MM.1S (cell line): Measurements from ENCODE around the gene ZNF445.

Source experiments
- DNase-seq: peaks from one replicate; pipeline ENCODE4 v3.0.0-alpha.2; 2015
- H2AFZ ChIP-seq: fragments of 300-600 bp; sonication (generic); 2 replicates; pipeline ENCODE4 v1.6.0; 2016; ENCODE audit warnings: antibody characterized with exemption, low read length
- H3F3A ChIP-seq: fragments of 300-600 bp; sonication (generic); 2 replicates; pipeline ENCODE4 v1.6.1; 2016; ENCODE audit warnings: mild to moderate bottlenecking, antibody characterized with exemption, low read length, moderate library complexity, mixed read lengths; ENCODE audit not compliant: insufficient read depth
- H3K27ac ChIP-seq: fragments of 300-600 bp; sonication (generic); 2 replicates; pipeline ENCODE4 v1.5.1; 2016; ENCODE audit warnings: mild to moderate bottlenecking, low read length
- H3K27me3 ChIP-seq: fragments of 300-600 bp; sonication (generic); replicated peaks from 2 replicates; pipeline ENCODE4 v1.6.0; 2016; ENCODE audit warnings: low read length; ENCODE audit not compliant: insufficient read depth
- H3K36me3 ChIP-seq: fragments of 300-600 bp; sonication (generic); replicated peaks from 2 replicates; pipeline ENCODE4 v1.6.1; 2016; ENCODE audit warnings: mild to moderate bottlenecking, low read length, mixed read lengths; ENCODE audit not compliant: insufficient read depth
- H3K4me1 ChIP-seq: fragments of 300-600 bp; sonication (generic); 2 replicates; pipeline ENCODE4 v1.6.1; 2016; ENCODE audit warnings: low read length, mixed read lengths
- H3K4me2 ChIP-seq: fragments of 300-600 bp; sonication (generic); 2 replicates; pipeline ENCODE4 v1.6.0; 2016; ENCODE audit warnings: low read depth, low read length
- H3K4me3 ChIP-seq: fragments of 300-600 bp; sonication (generic); 2 replicates; pipeline ENCODE4 v1.5.1; 2016; ENCODE audit warnings: low read length, mixed read lengths
- H3K79me2 ChIP-seq: fragments of 300-600 bp; sonication (generic); 2 replicates; pipeline ENCODE4 v1.6.1; 2016; ENCODE audit warnings: mixed run types, low read length, mixed read lengths
- H3K9ac ChIP-seq: fragments of 300-600 bp; sonication (generic); 2 replicates; pipeline ENCODE4 v1.6.1; 2016; ENCODE audit warnings: low read length, mixed read lengths
- H3K9me2 ChIP-seq: fragments of 300-600 bp; sonication (generic); replicated peaks from 2 replicates; pipeline ENCODE4 v1.6.1; 2016; ENCODE audit warnings: mild to moderate bottlenecking, low read length, mixed read lengths; ENCODE audit not compliant: insufficient read depth
- H3K9me3 ChIP-seq: fragments of 300-600 bp; sonication (generic); replicated peaks from 2 replicates; pipeline ENCODE4 v1.6.1; 2016; ENCODE audit warnings: mild to moderate bottlenecking, low read length, mixed read lengths; ENCODE audit not compliant: insufficient read depth
- H4K20me1 ChIP-seq: fragments of 300-600 bp; sonication (generic); 2 replicates; pipeline ENCODE4 v1.6.1; 2016; ENCODE audit warnings: mild to moderate bottlenecking, low read length, moderate library complexity, mixed read lengths; ENCODE audit not compliant: insufficient read depth
- CTCF ChIP-seq: fragments of 300-600 bp; sonication (generic); IDR thresholded peaks from 2 replicates; pipeline ENCODE4 v1.5.1; 2016; ENCODE audit warnings: antibody characterized with exemption, low read length, mixed read lengths
- EZH2 ChIP-seq: fragments of 300-600 bp; sonication (generic); optimal IDR thresholded peaks from 2 replicates; pipeline ENCODE3; 2017; ENCODE audit warnings: low read depth, mild to moderate bottlenecking, antibody characterized with exemption, low read length, mixed read lengths
- EZH2phosphoT487 ChIP-seq: fragments of 300-600 bp; sonication (generic); IDR thresholded peaks from 2 replicates; pipeline ENCODE4 v1.6.1; 2018; ENCODE audit warnings: antibody characterized with exemption, low read length

Gene ZNF445

GRCh38 chr3:44429459-44429858, 48.0 kb downstream of the ZNF445 start:
- Histone ChIP-seq H3F3A (no peaks in the 10 kb centered on the region), H3K36me3 (no peaks in the 10 kb centered on the region), H3K4me3 (no peak overlapping the region), H3K9ac (no peak overlapping the region), H4K20me1 (no peaks in the 10 kb centered on the region), H3K79me2 (no peaks in the 10 kb centered on the region), H3K4me2 (no peak overlapping the region), H3K4me1 (no peaks in the 10 kb centered on the region), H3K9me2 (no peaks in the 10 kb centered on the region), H2AFZ (no peak overlapping the region), H3K27ac (no peak overlapping the region), H3K27me3 (no peaks in the 10 kb centered on the region), H3K9me3 (no peaks in the 10 kb centered on the region)
- TF ChIP-seq EZH2phosphoT487, result no peak
- TF ChIP-seq CTCF, result no peak
- TF ChIP-seq EZH2, result no peak
- DNase-seq, result no peak

- no peak overlapping the region for H2AFZ ChIP-seq
- no peaks in the 10 kb centered on the region for H3K9me3 ChIP-seq
- no peaks in the 10 kb centered on the region for H3K36me3 ChIP-seq
- H3K4me1 ChIP-seq, result no peaks in the 10 kb centered on the region
- no peak overlapping the region for H3K4me2 ChIP-seq
- no peak for DNase-seq
- no peak overlapping the region for H3K27ac ChIP-seq
- no peaks in the 10 kb centered on the region for H3K9me2 ChIP-seq
- no peaks in the 10 kb centered on the region for H3K79me2 ChIP-seq
- H4K20me1 ChIP-seq, result no peaks in the 10 kb centered on the region
- H3K27me3 ChIP-seq, result no peaks in the 10 kb centered on the region
- no peak overlapping the region for H3K9ac ChIP-seq
- H3K4me3 ChIP-seq, result no peak overlapping the region
- TF ChIP-seq EZH2 (no peak), CTCF (no peak), EZH2phosphoT487 (no peak)
- no peaks in the 10 kb centered on the region for H3F3A ChIP-seq
Observed at GRCh38 chr3:44428910-44429309, 48.6 kb downstream of the ZNF445 start.

- Histone ChIP-seq H2AFZ (no peak overlapping the region), H3K9me2 (no peaks in the 10 kb centered on the region), H3K4me1 (no peaks in the 10 kb centered on the region), H3K9ac (no peak overlapping the region), H3K27me3 (no peaks in the 10 kb centered on the region), H3K4me3 (no peak overlapping the region), H3K36me3 (no peaks in the 10 kb centered on the region), H3K79me2 (no peaks in the 10 kb centered on the region), H3K4me2 (no peak overlapping the region), H3K9me3 (no peaks in the 10 kb centered on the region), H4K20me1 (no peaks in the 10 kb centered on the region), H3K27ac (no peak overlapping the region), H3F3A (no peaks in the 10 kb centered on the region)
- DNase-seq, result no peak
- TF ChIP-seq EZH2phosphoT487 (no peak), EZH2 (no peak), CTCF (no peak)
Observed at GRCh38 chr3:44427683-44428082, 49.8 kb downstream of the ZNF445 start.
